ENCODE data around the gene TNKS2.

GRCh38 chr10:91829268-91829667, 31.0 kb downstream of the TNKS2 start:
- TF ChIP-seq CTCF (IDR thresholded peaks at IDR 0.05; ENCODE audit: low read length) (no peak), EZH2 (IDR thresholded peaks at IDR 0.05; ENCODE audit: borderline replicate concordance, low read length) (no peak)
